Peyer's patch (tissue), 4 donors: ENCODE measurements around the gene FA2H.

Experiments
- POLR2A ChIP-seq, 2 donors: fragments of 450-650 bp; IDR thresholded peaks; one replicate each; pipeline ENCODE4 v1.5.1; 2017; ENCODE audit warnings: antibody characterized with exemption in 2 of 2, mild to moderate bottlenecking in 2 of 2, moderate library complexity in 2 of 2
- TF ChIP-seq, protein P1 (sequence below), 6 experiments: fragments of 450-650 bp in 4 of 6; fragments of 200-600 bp in 2 of 6; sonication (generic) in 1 of 6; IDR thresholded peaks; one replicate each; pipeline ENCODE4 v1.5.1; 2017 to 2019; ENCODE audit warnings: antibody characterized with exemption in 6 of 6, mild to moderate bottlenecking in 3 of 6, moderate library complexity in 1 of 6

DNA sequence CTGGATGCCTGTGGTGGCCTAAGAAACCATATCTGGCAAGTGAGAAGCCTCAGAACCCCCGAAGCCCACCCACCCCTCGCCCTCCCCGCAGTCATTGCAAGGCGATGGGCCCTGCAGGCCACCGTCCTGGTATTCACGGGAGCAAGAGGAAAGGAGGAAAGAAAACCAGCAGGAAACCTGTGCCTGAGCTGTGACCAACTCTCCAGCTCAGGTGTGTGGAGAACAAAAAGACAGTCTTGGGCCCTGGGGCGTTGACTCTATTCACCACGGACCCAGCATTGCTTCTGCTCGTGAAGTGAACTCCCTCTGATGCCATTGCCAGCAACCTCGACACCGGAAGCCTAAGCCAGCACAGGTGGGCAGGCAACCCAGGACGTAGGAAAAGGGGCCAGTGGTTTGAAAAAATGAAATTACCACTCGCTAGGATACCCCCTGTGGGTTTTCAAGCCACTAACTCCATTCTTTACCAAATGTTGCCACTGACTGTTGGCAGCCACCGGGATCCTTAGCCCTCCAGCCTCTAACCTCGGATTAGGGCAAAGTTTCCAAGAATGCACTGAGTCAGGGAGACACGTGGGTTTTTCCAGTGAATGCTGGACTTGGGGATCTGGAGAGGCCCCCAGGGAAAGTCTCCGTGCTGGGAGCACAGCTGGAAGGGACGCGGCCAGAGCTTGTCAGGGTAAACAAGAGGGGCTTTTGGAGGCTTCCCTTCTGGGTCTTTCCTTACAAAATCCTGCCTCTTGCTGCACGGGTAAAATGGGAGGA, 25.1 kb downstream of the FA2H start:
- no peak for TF ChIP-seq POLR2A (IDR thresholded peaks at IDR 0.05)
- TF ChIP-seq, protein P1, sequence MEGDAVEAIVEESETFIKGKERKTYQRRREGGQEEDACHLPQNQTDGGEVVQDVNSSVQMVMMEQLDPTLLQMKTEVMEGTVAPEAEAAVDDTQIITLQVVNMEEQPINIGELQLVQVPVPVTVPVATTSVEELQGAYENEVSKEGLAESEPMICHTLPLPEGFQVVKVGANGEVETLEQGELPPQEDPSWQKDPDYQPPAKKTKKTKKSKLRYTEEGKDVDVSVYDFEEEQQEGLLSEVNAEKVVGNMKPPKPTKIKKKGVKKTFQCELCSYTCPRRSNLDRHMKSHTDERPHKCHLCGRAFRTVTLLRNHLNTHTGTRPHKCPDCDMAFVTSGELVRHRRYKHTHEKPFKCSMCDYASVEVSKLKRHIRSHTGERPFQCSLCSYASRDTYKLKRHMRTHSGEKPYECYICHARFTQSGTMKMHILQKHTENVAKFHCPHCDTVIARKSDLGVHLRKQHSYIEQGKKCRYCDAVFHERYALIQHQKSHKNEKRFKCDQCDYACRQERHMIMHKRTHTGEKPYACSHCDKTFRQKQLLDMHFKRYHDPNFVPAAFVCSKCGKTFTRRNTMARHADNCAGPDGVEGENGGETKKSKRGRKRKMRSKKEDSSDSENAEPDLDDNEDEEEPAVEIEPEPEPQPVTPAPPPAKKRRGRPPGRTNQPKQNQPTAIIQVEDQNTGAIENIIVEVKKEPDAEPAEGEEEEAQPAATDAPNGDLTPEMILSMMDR (IDR thresholded peaks at IDR 0.05), result no peak
